Measurements from ENCODE around the gene LCOR.

The LCOR gene

DNA sequence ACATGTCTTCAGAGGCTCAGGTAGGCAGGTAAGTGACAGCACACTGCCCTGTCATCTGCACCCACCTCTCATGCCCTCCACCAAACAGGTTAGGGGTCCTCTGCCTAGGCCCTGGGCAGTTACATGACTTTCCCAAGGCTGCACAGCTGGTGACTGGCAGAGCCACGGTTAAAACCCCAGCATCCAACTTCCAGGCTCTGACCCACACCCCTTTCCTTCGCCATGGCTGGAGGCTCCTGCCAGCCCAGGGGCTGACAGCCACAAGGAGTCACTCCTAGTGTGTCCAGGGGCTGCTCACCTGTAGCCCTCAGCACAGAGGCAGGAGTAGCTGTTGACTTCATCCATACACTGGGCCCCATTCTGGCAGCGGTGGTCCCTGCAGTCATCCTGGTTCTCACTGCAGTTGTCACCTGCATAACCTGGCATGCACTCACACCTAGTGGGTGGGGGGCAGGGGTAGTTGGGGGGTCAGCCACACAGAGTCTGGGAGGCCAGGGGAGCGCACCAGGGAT lies 178.7 kb downstream of the LCOR start:
- H3K4me3 ChIP-seq (ENCODE audit: low read length) = no peak overlapping the region
- DNase-seq (ENCODE audit: low read depth) = no peak
- TF ChIP-seq, protein P1, sequence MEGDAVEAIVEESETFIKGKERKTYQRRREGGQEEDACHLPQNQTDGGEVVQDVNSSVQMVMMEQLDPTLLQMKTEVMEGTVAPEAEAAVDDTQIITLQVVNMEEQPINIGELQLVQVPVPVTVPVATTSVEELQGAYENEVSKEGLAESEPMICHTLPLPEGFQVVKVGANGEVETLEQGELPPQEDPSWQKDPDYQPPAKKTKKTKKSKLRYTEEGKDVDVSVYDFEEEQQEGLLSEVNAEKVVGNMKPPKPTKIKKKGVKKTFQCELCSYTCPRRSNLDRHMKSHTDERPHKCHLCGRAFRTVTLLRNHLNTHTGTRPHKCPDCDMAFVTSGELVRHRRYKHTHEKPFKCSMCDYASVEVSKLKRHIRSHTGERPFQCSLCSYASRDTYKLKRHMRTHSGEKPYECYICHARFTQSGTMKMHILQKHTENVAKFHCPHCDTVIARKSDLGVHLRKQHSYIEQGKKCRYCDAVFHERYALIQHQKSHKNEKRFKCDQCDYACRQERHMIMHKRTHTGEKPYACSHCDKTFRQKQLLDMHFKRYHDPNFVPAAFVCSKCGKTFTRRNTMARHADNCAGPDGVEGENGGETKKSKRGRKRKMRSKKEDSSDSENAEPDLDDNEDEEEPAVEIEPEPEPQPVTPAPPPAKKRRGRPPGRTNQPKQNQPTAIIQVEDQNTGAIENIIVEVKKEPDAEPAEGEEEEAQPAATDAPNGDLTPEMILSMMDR (conservative IDR thresholded peaks at IDR 0.05; ENCODE audit: low read length) = no peak

DNA sequence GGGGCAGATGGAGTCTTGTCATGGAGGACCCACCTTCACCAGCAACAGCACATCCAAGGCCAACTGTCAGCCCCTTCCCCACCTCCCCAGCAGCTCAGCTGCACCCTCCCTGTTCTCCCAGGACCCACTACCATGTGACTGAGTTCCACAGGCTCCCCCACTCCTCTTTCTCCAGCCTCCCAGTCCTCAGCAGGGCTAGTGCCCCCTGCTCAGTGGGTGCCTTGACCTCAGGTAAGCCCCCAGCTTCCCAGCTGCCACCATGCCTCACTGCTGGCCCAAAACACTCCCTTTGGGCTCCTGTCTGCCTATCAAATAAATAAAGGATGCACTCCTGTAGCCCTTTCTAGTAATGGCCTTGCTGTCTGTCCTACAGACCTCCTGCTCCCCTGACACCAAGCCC lies 179.3 kb downstream of the LCOR start:
- TF ChIP-seq, protein P1 (conservative IDR thresholded peaks at IDR 0.05; ENCODE audit: low read length) = no peak
- no peak overlapping the region for H3K4me3 ChIP-seq (ENCODE audit: low read length)
- DNase-seq (ENCODE audit: low read depth) = no peak

DNA sequence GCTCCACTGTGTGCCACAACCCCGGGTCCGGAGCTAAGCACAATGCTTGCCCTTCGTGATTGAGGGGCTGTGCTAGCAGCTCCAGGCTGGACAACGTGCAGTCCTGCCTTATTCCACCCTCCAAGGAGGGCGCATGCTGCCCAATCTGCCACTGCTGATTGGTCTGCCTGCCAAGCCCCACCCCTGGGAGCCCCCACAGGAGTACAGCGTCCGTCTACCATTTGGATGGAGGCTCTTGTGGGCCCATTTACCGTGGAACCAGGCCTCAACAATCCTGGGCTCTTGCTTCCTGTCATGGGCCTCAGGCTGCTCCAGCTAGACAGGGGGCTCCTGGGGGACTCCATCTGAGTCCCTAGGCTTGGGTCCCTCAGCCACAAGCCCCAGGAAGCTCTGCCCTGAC lies 180.4 kb downstream of the LCOR start:
- no peak overlapping the region for H3K4me3 ChIP-seq (ENCODE audit: low read length)
- no peak for DNase-seq (ENCODE audit: low read depth)
- TF ChIP-seq, protein P1 (conservative IDR thresholded peaks at IDR 0.05; ENCODE audit: low read length) = no peak

DNA sequence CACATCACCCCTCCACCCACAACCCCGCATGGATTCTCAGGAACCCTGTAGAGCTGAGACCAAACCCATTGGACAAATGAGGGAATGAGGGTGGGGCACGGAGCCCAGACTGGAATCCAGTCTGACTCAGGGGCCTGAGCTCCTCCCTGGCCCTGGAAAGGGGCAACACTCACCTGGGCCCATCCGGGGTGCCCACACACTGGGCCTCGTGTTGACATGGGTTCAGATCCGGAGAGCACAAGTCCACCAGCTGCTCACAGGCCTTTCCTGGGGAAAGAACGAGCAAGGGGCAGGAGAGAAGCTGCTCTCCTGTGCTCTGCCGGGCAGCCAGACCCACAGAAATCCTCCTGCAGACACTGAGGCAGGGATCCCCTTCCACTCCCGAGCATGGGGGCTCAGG lies 181.5 kb downstream of the LCOR start:
- DNase-seq (ENCODE audit: low read depth) = no peak
- TF ChIP-seq, protein P1 (conservative IDR thresholded peaks at IDR 0.05; ENCODE audit: low read length) = no peak
- H3K4me3 ChIP-seq (ENCODE audit: low read length) = no peak overlapping the region

DNA sequence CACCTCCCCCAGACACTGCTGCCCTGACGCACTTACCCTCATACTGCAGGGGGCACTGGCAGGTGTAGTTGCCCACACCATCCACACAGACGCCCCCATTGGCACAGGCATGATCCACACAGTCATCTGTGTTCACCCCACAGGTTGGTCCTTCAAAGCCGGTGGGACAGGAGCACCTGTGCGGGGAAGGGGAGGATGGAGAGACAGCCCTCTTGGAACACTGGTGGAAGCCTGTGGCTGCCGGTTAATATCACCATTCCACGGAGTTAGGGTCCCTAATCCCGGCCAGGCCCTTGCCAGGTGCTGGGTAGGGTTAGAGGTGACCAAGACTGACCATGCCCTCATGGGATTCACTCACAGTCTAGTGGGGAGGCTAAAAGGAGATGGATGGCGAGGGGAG lies 181.9 kb downstream of the LCOR start:
- no peak overlapping the region for H3K4me3 ChIP-seq (ENCODE audit: low read length)
- no peak for DNase-seq (ENCODE audit: low read depth)
- TF ChIP-seq, protein P1 (conservative IDR thresholded peaks at IDR 0.05; ENCODE audit: low read length) = no peak

DNA sequence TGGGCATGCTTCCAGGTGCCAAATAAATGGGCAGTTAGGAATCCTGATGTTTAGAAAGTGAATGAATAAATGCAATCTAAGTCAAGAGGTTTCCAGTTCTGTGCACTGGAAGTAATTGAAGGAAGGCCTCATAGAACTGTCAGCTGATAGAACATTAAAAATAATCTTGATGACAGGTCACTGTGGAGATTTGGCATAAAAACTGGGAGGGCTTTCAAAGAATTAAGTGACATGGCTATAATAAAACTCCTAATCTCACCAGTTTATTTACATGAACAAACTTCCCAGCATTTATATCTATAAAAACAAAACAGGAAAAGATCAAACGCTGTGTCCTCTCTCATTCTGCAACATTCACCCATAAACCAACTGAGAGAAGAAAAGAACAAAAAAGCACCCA lies 183.1 kb downstream of the LCOR start:
- H3K4me3 ChIP-seq (ENCODE audit: low read length) = no peak overlapping the region
- TF ChIP-seq, protein P1 (conservative IDR thresholded peaks at IDR 0.05; ENCODE audit: low read length) = no peak
- DNase-seq (ENCODE audit: low read depth) = no peak

DNA sequence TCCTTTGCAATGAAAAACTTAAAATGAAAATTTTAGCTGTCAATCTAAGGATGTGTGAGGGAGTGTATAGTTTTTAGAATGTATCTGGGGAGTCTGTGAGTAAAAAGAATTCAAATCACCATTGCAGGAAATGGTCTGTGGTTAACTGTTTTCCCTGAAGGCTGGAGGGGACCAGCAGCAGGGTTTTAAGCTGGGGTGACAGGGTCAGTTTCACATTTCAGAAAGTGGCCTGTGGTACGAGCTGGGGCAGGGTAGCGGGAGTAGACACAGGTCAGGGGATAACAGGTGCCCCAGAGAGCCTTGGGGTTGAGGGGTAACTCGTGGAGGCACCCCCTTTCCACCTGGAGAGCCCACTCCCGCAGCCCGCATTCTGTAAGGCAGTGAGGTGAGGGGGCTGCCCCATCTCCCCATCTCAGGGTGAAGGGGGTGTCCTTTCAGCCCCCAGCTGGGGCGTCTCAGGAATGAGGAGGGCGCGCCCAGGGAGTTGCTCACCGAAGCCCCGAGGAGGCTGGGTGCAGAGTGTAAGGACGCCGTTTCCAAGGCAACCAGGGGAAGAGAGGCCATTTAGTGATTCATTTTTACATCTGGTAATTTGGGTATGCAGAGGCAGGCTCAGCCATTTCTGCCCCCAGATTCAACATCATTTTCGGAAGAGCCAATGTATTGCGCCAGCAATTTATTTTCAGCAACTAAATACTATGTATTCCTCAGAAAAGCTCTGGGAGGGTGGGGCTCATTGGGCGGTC lies 184.8 kb downstream of the LCOR start:
- H3K4me3 ChIP-seq (ENCODE audit: low read length) = no peak overlapping the region
- no peak for DNase-seq (ENCODE audit: low read depth)
- TF ChIP-seq, protein P1 (conservative IDR thresholded peaks at IDR 0.05; ENCODE audit: low read length) = no peak
